OCI-LY3 (cell line): ENCODE measurements around the gene TMEM59L.

Experiments
- H2AFZ ChIP-seq: fragments of 200-600, 300-600 bp; shearing (Covaris generic); 2 replicates; pipeline ENCODE4 v1.6.0; 2014; ENCODE audit warnings: antibody characterized with exemption, low read depth, low read length
- H3K27ac ChIP-seq: fragments of 200-600, 300-600 bp; sonication (generic); 2 replicates; pipeline ENCODE4 v1.5.1; 2014; ENCODE audit warnings: mild to moderate bottlenecking, low read length, moderate library complexity, mixed read lengths
- H3K27me3 ChIP-seq: fragments of 200-600, 300-600 bp; sonication (generic); 2 replicates; pipeline ENCODE4 v1.6.1; 2014; ENCODE audit warnings: low read depth, low read length, mixed read lengths
- H3K36me3 ChIP-seq: fragments of 200-600, 300-600 bp; sonication (generic); replicated peaks from 2 replicates; pipeline ENCODE3; 2014; ENCODE audit warnings: low read depth, low read length, mixed read lengths
- H3K4me1 ChIP-seq: fragments of 300-600, 200-600 bp; sonication (generic); 2 replicates; pipeline ENCODE4 v1.6.1; 2014; ENCODE audit warnings: low read length, mixed read lengths
- H3K4me2 ChIP-seq: fragments of 200-600, 300-600 bp; sonication (generic); 2 replicates; pipeline ENCODE4 v1.6.1; 2014; ENCODE audit warnings: low read length, mixed read lengths
- H3K4me3 ChIP-seq: fragments of 300-600, 200-600 bp; sonication (generic); 2 replicates; pipeline ENCODE4 v1.5.1; 2014; ENCODE audit warnings: antibody characterized with exemption, mild to moderate bottlenecking, low read length, moderate library complexity
- H3K79me2 ChIP-seq: fragments of 300-600, 200-600 bp; shearing (Covaris generic); 2 replicates; pipeline ENCODE4 v1.6.1; 2014; ENCODE audit warnings: mild to moderate bottlenecking, low read length, mixed read lengths
- H3K9ac ChIP-seq: fragments of 300-600, 200-600 bp; shearing (Covaris generic); 2 replicates; pipeline ENCODE4 v1.6.0; 2014; ENCODE audit warnings: mild to moderate bottlenecking, low read length, moderate library complexity
- H3K9me3 ChIP-seq: fragments of 200-600, 300-600 bp; shearing (Covaris generic); 2 replicates; pipeline ENCODE4 v1.6.1; 2014; ENCODE audit warnings: low read length, mixed read lengths; ENCODE audit not compliant: insufficient read depth
- H4K20me1 ChIP-seq: fragments of 200-600, 300-600 bp; sonication (generic); 2 replicates; pipeline ENCODE4 v1.6.1; 2016; ENCODE audit warnings: low read length, mixed read lengths; ENCODE audit not compliant: insufficient read depth
- EZH2phosphoT487 ChIP-seq: fragments of 200-600 bp; shearing (Covaris generic); IDR thresholded peaks from 2 replicates; pipeline ENCODE4 v1.6.1; 2018; ENCODE audit warnings: antibody characterized with exemption, mixed run types, low read depth
- TF ChIP-seq, protein P1 (sequence below): fragments of 200-600, 300-600 bp; sonication (generic); IDR thresholded peaks from 2 replicates; pipeline ENCODE4 v1.5.1; 2014; ENCODE audit warnings: antibody characterized with exemption, low read length, low read depth

Gene TMEM59L

DNA sequence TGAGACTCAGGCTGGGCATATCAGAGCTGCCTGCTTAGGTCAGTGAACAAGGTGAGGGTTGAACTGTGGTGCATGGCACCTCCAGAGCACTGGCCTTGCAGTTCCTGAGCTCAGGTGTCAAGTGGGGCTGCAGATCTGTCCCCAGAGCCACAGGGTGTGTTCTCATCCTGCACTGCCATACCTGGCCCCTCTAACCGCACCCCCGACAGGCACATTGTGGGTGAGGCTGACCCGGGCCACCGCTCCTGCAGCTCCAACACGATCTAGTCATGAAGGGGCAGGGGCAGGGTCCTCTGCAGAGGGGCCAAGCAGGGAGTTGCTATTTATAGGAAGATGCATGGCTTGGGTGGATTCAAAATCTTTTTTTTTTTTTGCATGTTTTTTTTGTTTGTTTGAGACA, 54.1 kb downstream of the TMEM59L start:
- Histone ChIP-seq H3K9me3 (no peaks in the 10 kb centered on the region), H3K9ac (no peak overlapping the region), H3K79me2 (no peaks in the 10 kb centered on the region), H2AFZ (no peak overlapping the region), H3K4me3 (no peak overlapping the region), H3K27ac (no peak overlapping the region), H3K4me2 (no peak overlapping the region), H3K27me3 (no peaks in the 10 kb centered on the region), H3K36me3 (peaks cover 19% of the 10 kb centered on the region), H3K4me1 (peaks cover 14% of the 10 kb centered on the region; the same call in 1 of the 2 replicates), H4K20me1 (peaks cover 21% of the 10 kb centered on the region; the same call in 1 of the 2 replicates)
- TF ChIP-seq EZH2phosphoT487: no peak
- TF ChIP-seq, protein P1, sequence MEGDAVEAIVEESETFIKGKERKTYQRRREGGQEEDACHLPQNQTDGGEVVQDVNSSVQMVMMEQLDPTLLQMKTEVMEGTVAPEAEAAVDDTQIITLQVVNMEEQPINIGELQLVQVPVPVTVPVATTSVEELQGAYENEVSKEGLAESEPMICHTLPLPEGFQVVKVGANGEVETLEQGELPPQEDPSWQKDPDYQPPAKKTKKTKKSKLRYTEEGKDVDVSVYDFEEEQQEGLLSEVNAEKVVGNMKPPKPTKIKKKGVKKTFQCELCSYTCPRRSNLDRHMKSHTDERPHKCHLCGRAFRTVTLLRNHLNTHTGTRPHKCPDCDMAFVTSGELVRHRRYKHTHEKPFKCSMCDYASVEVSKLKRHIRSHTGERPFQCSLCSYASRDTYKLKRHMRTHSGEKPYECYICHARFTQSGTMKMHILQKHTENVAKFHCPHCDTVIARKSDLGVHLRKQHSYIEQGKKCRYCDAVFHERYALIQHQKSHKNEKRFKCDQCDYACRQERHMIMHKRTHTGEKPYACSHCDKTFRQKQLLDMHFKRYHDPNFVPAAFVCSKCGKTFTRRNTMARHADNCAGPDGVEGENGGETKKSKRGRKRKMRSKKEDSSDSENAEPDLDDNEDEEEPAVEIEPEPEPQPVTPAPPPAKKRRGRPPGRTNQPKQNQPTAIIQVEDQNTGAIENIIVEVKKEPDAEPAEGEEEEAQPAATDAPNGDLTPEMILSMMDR: no peak

DNA sequence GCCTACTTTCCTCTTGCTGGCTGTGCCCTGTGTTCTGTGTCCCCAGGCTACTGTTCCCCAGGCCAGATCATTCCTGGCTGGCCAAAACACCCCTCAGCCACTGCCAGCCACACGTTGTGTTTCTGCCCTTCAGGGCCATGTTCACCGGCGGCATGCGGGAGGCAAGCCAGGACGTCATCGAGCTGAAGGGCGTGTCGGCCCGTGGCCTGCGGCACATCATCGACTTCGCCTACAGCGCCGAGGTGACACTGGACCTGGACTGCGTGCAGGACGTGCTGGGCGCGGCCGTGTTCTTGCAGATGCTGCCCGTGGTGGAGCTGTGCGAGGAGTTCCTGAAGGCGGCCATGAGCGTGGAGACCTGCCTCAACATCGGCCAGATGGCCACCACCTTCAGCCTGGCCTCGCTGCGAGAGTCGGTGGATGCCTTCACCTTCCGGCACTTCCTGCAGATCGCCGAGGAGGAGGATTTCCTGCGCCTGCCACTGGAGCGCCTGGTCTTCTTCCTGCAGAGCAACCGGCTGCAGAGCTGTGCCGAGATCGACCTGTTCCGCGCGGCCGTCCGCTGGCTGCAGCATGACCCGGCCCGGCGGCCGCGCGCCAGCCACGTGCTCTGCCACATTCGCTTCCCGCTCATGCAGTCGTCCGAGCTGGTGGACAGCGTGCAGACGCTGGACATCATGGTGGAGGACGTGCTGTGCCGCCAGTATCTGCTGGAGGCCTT, 55.0 kb downstream of the TMEM59L start:
- Histone ChIP-seq H3K9ac (no peak overlapping the region), H4K20me1 (peaks cover 13% of the 10 kb centered on the region; the same call in 1 of the 2 replicates), H3K4me3 (no peak overlapping the region), H2AFZ (no peak overlapping the region), H3K36me3 (peaks cover 17% of the 10 kb centered on the region), H3K4me2 (no peak overlapping the region), H3K79me2 (no peaks in the 10 kb centered on the region), H3K9me3 (no peaks in the 10 kb centered on the region), H3K4me1 (peaks cover 14% of the 10 kb centered on the region; the same call in 1 of the 2 replicates), H3K27me3 (no peaks in the 10 kb centered on the region), H3K27ac (no peak overlapping the region)
- TF ChIP-seq EZH2phosphoT487: no peak

DNA sequence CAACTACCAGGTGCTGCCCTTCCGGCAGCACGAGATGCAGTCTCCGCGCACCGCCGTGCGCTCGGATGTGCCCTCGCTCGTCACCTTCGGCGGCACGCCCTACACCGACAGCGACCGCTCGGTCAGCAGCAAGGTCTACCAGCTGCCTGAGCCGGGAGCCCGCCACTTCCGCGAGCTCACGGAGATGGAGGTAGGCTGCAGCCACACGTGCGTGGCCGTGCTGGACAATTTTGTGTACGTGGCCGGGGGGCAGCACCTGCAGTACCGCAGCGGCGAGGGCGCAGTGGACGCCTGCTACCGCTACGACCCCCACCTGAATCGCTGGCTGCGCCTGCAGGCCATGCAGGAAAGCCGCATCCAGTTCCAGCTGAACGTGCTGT, 55.6 kb downstream of the TMEM59L start:
- no peak overlapping the region for H3K4me3 ChIP-seq
- H3K27me3 ChIP-seq: no peaks in the 10 kb centered on the region
- H3K27ac ChIP-seq: no peak overlapping the region
- no peaks in the 10 kb centered on the region for H3K79me2 ChIP-seq
- peaks cover 17% of the 10 kb centered on the region for H3K36me3 ChIP-seq
- no peak overlapping the region for H3K4me2 ChIP-seq
- TF ChIP-seq EZH2phosphoT487: no peak
- TF ChIP-seq, protein P1: no peak
- H3K9ac ChIP-seq: no peak overlapping the region
- H3K4me1 ChIP-seq: peaks cover 14% of the 10 kb centered on the region; the same call in 1 of the 2 replicates
- H4K20me1 ChIP-seq: peaks cover 12% of the 10 kb centered on the region; the same call in 1 of the 2 replicates
- H3K9me3 ChIP-seq: no peaks in the 10 kb centered on the region
- no peak overlapping the region for H2AFZ ChIP-seq

DNA sequence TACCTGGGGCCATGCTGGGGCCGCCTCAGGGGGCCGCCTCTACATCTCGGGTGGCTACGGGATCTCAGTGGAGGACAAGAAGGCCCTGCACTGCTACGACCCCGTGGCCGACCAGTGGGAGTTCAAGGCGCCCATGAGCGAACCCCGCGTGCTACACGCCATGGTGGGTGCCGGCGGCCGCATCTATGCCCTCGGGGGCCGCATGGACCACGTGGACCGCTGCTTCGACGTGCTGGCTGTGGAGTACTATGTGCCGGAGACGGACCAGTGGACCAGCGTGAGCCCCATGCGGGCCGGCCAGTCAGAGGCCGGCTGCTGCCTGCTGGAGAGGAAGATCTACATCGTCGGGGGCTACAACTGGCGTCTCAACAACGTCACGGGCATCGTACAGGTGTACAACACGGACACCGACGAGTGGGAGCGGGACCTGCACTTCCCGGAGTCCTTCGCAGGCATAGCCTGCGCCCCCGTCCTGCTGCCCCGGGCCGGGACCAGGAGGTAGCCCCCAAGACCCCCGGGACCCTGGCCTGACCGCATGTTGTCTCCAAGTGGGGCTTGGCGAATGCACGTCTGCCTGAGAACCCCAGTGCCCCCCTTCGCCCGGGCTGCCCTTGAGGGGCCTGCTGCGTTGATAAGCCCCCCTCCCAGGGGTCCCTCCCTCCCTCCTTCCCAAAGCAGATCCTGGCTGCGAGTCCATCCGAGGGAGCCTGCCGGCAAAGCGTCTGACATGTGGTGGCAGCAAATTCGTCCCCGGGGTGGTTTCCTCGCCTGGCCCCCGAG, 56.3 kb downstream of the TMEM59L start:
- Histone ChIP-seq H4K20me1 (peaks cover 10% of the 10 kb centered on the region; the same call in 1 of the 2 replicates), H3K36me3 (peaks cover 17% of the 10 kb centered on the region)
- TF ChIP-seq, protein P1: no peak
- TF ChIP-seq EZH2phosphoT487: no peak

More for the DNA sequence above, 56.3 kb downstream of the TMEM59L start:
- no peak overlapping the region for H3K4me2 ChIP-seq
- no peak overlapping the region for H3K4me3 ChIP-seq
- no peaks in the 10 kb centered on the region for H3K27me3 ChIP-seq
- no peaks in the 10 kb centered on the region for H3K9me3 ChIP-seq
- H3K27ac ChIP-seq: no peak overlapping the region
- H2AFZ ChIP-seq: no peak overlapping the region
- no peaks in the 10 kb centered on the region for H3K79me2 ChIP-seq
- H3K4me1 ChIP-seq: peaks cover 11% of the 10 kb centered on the region; the same call in 1 of the 2 replicates
- H3K9ac ChIP-seq: no peak overlapping the region
